Activated naive CD8-positive, alpha-beta T cell treated with anti-CD3 and anti-CD28 coated beads, Interleukin-2, amount 50 U/mL, for 24 hours (primary cell): ENCODE measurements around the gene MRPS34.

Source experiments
- ATAC-seq: fragments of 150-1000 bp; cut with Tn5 transposase; one replicate; pipeline ENCODE4 v1.10.0; 2021
- DNase-seq: peaks from one replicate; pipeline ENCODE4 v3.0.0; 2021
- H3K27ac Mint-ChIP-seq: one replicate; pipeline ENCODE4 v1.8.0; 2021; ENCODE audit warnings: mild to moderate bottlenecking, mixed read lengths
- H3K27me3 Mint-ChIP-seq: one replicate; pipeline ENCODE4 v1.8.0; 2021; ENCODE audit warnings: mixed read lengths
- H3K36me3 Mint-ChIP-seq: one replicate; pipeline ENCODE4 v1.8.0; 2021; ENCODE audit warnings: low read depth, mixed read lengths
- H3K4me1 Mint-ChIP-seq: one replicate; pipeline ENCODE4 v1.8.0; 2021; ENCODE audit warnings: mixed read lengths
- H3K4me3 Mint-ChIP-seq: one replicate; pipeline ENCODE4 v1.8.0; 2021; ENCODE audit warnings: mild to moderate bottlenecking, moderate library complexity, mixed read lengths
- H3K9me3 Mint-ChIP-seq: one replicate; pipeline ENCODE4 v1.8.0; 2021; ENCODE audit warnings: mixed read lengths

MRPS34 gene

GRCh38 chr16:1729445-1729844, 43.5 kb downstream of the MRPS34 start:
- no peak overlapping the region for H3K27ac Mint-ChIP-seq
- peaks cover 7% of the 10 kb centered on the region for H3K36me3 Mint-ChIP-seq
- DNase-seq = no peak
- H3K4me3 Mint-ChIP-seq = no peak overlapping the region
- no peak for ATAC-seq
- H3K4me1 Mint-ChIP-seq = no peaks in the 10 kb centered on the region
- no peaks in the 10 kb centered on the region for H3K27me3 Mint-ChIP-seq
- H3K9me3 Mint-ChIP-seq = no peaks in the 10 kb centered on the region

GRCh38 chr16:1729026-1729425, 43.9 kb downstream of the MRPS34 start:
- no peaks in the 10 kb centered on the region for H3K27me3 Mint-ChIP-seq
- H3K36me3 Mint-ChIP-seq = peaks cover 7% of the 10 kb centered on the region
- H3K27ac Mint-ChIP-seq = no peak overlapping the region
- DNase-seq = no peak
- H3K4me3 Mint-ChIP-seq = no peak overlapping the region
- H3K9me3 Mint-ChIP-seq = no peaks in the 10 kb centered on the region
- ATAC-seq = no peak
- no peaks in the 10 kb centered on the region for H3K4me1 Mint-ChIP-seq

GRCh38 chr16:1727651-1728624, 45.0 kb downstream of the MRPS34 start:
- DNase-seq (no peak), ATAC-seq (no peak)
- Mint-ChIP-seq H3K4me1 (peaks cover 9% of the 10 kb centered on the region), H3K36me3 (peaks cover 7% of the 10 kb centered on the region), H3K27ac (no peak overlapping the region), H3K27me3 (no peaks in the 10 kb centered on the region), H3K9me3 (no peaks in the 10 kb centered on the region), H3K4me3 (no peak overlapping the region)

- H3K9me3 Mint-ChIP-seq = no peaks in the 10 kb centered on the region
- H3K4me1 Mint-ChIP-seq = peaks cover 19% of the 10 kb centered on the region
- no peak for DNase-seq
- H3K27ac Mint-ChIP-seq = no peak overlapping the region
- no peaks in the 10 kb centered on the region for H3K27me3 Mint-ChIP-seq
- peaks cover 7% of the 10 kb centered on the region for H3K36me3 Mint-ChIP-seq
- no peak for ATAC-seq
- H3K4me3 Mint-ChIP-seq = no peak overlapping the region
These were observed 46.1 kb downstream of the MRPS34 start for GRCh38 chr16:1726661-1727502.

- Mint-ChIP-seq H3K36me3 (peaks cover 5% of the 10 kb centered on the region), H3K27ac (no peak overlapping the region), H3K27me3 (no peaks in the 10 kb centered on the region), H3K4me3 (no peak overlapping the region), H3K4me1 (peaks cover 31% of the 10 kb centered on the region), H3K9me3 (no peaks in the 10 kb centered on the region)
- DNase-seq = no peak
- ATAC-seq = no peak
These were observed 48.4 kb downstream of the MRPS34 start for GRCh38 chr16:1724491-1724890.

GRCh38 chr16:1723450-1724147, 49.3 kb downstream of the MRPS34 start:
- peak; percentile 50 for DNase-seq
- peaks cover 5% of the 10 kb centered on the region for H3K36me3 Mint-ChIP-seq
- no peaks in the 10 kb centered on the region for H3K9me3 Mint-ChIP-seq
- H3K4me3 Mint-ChIP-seq = peak overlapping the region; percentile 33
- H3K4me1 Mint-ChIP-seq = peaks cover 38% of the 10 kb centered on the region
- H3K27me3 Mint-ChIP-seq = no peaks in the 10 kb centered on the region
- H3K27ac Mint-ChIP-seq = peak overlapping the region; percentile 11
- ATAC-seq = no peak
